ENCODE data around the gene CEP95.
A peak's percentile ranks its signal among the peaks of the same experiment; 100 is the strongest.
"Not testable (repeated sequence)": the region's sequence is repeated elsewhere in the genome, so short reads cannot be mapped to it uniquely, and the experiment has no call there.

Gene CEP95, protein sequence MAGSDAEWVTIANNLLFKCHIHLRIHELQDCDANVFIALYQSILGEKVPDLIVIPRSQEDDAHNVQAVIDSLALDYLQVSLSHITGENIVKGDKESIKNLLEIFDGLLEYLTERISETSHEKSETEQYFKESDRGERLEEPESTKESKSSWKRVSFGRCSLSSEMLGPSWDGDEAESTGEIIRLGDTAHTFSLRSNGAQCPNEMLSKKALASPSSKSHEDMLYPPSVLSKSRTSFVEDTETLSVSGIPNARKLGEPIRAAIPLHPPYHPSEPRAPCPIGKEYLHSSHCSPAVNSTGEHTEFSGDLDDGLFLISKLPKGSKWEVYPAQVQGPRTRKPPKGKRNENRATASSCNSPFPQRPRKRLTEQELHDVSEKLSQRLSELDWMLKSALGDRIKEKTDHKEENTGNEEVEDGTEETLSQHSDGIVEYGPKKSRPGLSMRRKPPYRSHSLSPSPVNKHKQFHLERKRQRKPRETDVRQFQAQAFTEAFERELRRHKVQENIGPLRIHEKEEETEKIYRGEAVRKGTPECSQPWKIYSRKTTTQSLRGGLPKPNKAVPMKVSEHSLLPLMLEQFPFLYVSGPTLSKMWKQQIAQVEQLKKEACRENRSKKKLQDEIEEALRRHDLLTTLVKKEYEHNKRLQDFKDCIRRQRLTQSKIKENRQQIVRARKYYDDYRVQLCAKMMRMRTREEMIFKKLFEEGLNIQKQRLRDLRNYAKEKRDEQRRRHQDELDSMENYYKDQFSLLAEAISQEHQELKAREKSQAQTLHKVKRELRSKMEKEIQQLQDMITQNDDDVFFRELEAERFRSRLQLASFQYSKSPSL

DNA sequence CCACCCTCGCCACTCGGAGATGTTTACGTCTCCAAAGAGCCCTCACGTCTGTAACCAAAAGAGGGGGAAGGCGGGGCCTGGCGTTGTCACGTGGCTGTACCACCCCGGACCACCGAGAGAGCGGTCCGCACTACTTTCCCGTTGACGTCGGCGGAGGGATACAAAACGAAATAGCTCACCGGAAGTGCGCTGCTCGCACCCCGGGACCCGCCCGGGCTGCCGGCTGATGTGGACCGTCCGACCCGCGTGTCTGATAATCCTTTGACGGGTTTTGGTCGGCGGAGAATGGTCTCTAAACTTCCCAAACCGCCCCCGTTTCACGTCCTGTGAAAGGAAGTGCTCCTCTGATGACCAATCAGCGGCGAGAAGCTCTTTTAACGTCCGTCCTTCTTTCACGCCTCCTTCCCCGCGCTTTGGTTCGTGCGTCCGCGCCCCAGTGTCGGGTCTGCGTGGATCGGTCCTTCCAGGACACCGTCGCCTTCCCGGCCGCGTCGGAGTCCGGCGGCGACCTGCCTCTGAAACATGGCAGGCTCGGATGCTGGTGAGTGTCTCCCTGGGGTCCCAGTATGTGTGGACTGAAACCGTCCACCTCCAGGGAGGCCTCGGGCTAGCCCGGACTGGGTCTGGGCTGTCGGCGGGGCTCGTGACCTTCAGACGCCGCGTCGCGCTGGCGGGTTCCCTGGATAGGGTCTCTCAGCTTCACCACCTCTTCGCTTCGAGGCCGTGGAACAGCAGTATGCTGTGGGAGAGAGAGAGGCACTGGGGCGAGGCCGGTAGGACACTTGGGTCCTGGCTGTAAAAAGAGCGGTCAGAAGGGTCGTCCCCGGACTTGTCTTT is at the start of gene CEP95:
Gene CEP95 (plus strand): TSS at position 402 of the 837 bp plus-strand sequence. CDS start 121 bp downstream, at position 523.
- DNase-seq, result peak; percentile 99

DNA sequence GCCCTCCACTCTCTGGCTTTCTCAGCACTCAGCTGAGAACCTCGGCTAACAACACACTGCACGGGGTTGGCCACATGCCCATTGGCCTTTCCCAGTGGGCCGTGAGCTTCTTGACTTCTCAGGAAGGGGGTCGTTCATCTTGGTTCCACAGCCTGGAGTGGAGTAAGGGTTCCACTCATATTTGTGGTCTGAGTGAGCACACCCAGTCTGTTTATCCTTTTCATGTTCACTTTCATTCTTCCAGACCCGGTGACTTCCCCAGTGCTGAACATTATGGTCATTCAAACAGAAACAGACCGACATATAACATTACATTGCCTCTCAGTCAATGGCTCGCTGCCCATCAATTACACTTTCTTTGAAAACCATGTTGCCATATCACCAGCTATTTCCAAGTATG is 49.6 kb upstream of the CEP95 start:
- DNase-seq, result no peak

DNA sequence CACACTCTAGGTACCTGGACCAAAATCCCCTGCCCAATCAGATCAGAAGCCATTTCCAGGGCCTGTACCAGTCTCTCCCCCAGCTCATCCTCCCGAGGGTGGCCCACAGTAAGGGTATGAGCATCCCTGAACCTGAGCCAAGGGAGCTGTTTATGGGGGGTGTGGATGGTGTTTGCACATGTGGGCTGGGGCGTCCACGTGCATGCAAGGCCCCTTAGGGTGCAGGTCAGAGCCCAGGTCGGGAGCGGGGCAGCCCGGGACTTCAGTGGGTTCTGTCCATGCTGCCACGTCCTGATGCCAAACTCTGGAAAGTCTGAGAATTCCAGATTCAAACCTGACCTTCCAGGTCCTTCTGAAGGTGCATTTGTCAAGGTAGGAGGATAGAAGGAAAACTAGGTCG is 48.0 kb upstream of the CEP95 start:
- DNase-seq, result no peak

DNA sequence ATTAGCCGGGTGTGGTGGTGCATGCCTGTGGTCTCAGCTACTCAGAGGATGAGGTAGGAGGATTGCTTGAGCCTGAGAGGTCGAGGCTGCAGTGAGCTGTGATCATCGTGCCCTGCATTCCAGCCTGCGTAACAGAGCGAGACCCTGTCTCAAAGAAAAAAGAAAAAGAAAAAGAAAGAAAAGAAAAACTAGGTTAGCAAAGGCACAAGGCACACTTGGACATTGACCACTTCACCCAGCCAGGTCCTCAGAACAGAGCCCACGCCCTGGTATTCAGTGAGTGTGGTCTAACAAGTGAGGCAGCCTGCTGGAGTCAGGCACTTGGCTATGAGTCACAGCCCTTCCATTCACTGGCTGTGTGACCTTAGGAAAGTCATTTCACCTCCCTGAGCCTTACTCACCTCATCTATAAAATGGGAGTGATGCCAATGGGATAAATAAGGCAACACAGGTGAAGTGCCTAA is 47.5 kb upstream of the CEP95 start:
- no peak for DNase-seq

DNA sequence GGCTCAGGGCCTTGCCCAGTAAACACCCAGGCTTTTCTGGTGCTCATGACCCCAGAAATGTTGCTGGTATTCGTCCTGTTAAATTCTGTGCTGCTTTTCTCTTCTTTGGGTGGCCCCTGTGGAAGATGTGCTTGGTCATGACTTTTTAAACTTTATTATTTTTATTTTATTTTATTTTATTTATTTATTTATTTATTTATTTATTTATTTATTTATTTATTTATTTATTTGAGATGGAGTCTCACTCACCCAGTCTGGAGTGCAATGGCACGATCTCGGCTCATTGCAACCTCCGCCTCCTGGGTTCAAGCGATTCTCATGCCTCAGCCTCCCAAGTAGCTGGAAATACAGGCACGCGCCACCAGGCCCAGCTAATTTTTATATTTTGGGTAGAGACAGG is 47.0 kb upstream of the CEP95 start:
- DNase-seq, result not testable (repeated sequence)

DNA sequence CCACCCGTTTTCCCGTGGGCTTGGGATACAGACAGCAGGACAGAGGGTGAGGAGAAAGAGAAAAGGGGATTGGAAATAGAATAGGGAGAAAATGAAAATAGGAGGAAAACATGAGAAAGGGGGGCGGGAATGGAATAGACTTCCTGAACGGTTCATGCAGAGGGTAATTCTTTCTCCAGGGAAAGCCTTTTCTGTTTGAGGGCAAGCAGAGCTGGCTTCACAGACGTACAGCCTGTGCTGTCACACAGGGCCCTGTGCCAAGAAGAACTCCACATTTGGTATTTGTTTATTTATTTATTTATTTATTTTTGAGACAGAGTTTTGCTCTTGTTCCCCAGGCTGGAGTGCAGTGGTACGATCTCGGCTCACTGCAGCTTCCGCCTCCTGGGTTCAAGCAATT is 45.8 kb upstream of the CEP95 start:
- DNase-seq, result no peak

DNA sequence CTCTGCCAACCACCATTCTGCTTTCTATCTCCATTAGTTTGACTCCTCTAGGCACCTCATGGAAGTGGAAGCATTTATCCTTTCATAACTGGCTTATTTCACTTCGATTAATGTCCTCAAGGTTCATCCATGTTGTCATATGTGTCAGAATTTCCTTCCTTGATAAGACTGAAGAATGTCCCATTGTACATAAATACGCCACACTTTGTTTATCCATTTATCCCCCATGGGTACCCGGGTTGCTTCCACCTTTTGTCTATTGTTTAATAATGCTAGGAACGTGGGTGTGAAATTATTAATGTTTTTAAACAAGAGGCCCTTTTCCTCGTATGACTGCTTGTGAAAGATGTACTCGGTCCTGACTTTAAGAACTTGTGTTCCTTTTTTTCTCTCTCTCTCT is 45.0 kb upstream of the CEP95 start:
- no peak for DNase-seq

DNA sequence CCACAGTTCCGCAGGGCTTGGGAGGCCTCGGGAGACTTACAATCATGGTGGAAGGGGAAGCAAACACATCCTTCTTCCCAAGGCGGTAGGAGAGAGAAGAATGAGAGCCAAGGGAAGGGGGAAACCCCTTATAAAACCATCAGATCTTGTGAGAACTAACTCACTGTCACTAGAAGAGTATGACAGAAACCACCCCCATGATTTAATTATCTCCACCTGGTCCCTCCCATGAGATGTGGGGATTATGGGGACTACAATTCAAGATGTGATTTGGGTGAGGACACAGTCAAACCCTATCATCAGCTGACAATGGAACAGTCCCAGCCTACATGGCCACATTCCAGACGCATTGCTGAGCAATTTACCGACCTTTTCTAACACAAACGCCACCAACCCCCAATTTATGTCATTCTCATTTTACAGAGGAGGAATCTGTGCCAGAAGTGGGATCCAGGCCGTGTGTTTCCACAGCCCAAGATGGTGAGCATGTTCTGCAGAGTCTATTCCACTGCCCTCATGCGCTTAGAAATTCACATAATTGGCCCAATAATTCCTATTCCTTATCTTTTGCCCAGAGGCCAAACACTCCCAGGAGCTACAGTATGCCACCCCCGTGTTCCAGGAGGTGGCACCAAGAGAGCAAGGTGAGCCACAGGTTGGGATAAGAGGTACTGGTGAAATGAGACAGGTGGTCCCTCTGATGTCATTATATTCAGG is 40.6 kb upstream of the CEP95 start:
- no peak for DNase-seq

DNA sequence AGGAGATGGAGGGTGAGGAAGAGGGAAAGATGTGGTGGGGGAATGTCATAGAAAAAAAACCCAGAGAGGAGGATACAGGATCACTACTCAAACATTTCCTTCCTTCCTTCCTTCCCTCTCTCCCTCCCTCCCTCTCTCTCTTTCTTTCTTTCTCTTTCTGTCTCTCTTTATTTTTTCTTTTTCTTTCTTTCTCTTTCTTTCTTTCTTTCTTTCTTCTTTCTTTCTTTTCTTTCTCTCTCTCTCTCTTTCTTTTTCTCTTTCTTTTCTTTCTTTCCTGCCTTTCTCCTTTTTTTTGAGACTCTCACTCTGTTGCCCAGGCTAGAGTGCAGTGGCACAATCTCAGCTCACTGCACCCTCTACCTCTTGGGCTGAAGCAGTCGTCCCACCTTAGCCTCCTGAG is 39.9 kb upstream of the CEP95 start:
- not testable (repeated sequence) for DNase-seq

DNA sequence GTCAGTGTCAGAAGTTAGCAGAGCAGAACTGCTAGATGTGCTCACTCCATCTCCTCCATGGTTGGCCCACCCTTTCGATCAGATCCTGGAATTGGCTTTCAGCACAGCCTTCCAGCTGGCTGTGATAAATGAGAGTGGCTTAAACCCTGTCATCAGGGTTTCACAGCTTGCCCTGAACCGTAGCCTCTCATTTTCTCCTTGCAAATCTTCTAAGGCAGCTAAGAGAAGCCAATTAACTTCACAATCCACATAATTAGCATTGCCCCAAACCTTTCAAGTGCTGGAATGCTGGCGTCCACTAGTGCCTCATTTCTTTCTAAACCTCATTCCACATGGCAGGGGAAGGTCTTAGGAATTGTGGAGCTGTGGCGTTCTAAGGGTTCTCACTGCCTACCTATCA is 36.2 kb upstream of the CEP95 start:
- no peak for DNase-seq

DNA sequence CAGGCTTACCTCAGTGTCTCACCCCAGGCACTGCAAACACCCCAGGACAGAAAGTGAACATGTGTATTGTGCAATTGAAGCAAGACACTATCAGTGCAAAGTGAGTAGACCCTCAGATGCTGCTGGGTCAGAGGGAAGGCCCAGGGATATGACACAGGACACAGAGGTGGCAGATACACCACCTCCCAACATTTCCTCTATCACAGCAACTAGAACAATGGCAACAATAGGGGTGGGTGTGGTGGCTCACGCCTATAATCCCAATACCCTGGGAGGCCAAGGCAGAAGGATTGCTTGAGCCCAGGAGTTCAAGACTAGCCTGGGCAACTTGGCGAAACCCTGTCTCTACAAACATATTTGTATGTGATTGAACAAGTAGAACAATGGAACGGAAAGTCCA is 35.3 kb upstream of the CEP95 start:
- no peak for DNase-seq

DNA sequence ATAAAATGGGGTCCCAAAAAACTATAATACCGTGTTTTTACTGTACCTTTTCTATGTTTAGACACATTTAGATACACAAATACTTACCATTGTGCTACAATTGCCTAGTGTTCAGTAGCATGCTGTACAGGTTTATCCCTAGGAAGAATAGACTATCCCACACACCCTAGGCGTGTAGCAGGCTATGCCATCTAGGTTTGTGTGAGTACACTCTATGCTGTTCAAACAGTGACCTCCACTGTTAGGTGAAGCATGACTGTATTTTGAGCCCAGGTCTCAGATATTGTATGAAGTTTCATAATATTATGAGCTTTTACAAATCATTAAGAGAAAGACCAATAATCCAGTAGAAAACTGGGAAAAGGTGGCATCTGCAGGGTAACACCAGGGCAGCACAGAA is 34.2 kb upstream of the CEP95 start:
- DNase-seq, result no peak

DNA sequence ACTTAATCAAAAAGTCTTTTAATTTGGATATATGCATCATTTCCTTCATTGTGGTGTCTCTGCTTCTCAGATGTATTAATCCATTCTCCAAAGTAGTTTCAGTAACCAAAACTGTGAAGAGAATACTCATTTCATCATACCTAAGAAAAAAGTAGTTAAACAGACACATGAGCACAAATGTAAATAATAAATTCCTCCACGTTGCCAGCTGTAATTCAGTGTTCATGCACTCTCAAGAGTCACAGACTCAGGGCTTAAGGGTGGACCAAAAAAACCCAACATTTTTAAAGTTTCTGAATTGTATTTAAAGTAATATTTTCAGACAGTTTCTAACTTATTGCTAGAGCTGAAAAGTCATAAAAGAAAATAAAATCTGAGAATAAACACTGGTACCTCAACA is 28.9 kb upstream of the CEP95 start:
- no peak for DNase-seq

DNA sequence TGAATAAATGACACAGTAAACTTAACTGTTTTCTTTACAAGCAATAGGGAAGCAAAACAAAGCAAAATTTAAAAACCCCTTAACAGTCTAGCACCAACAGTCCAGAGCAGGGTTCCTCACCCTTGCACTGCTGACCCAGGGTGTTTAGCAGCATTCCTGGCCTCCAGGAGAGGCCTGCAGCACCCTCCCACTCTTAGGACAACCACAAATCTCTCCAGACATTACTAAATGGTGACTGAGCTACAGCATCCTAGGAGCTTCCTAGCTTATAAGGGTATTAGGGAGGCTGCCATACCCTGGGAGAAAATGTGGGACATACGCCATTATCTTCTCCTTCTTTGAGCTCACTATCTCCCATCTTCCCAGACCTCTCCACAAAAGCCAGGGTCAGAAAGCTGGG is 25.8 kb upstream of the CEP95 start:
- DNase-seq, result no peak

DNA sequence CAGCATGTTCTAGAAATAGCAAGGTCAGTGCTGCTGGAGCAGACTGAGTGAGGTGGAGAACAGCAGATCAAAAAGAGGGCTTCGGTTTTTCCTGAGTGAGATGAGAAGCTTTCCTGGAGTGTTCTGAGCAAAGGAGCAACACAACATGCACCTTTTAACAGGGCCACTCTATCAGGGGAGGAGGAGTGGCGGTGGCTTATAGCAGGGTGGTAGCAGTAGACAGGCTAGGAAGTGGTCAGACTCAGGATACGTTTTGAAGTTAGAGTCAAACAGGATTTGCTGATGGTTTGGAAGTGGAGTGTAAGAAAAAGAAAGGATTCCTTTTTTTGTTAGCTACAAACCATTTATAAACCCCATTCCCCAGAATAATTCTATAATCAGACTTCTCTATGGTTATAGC is 22.4 kb upstream of the CEP95 start:
- DNase-seq, result no peak

DNA sequence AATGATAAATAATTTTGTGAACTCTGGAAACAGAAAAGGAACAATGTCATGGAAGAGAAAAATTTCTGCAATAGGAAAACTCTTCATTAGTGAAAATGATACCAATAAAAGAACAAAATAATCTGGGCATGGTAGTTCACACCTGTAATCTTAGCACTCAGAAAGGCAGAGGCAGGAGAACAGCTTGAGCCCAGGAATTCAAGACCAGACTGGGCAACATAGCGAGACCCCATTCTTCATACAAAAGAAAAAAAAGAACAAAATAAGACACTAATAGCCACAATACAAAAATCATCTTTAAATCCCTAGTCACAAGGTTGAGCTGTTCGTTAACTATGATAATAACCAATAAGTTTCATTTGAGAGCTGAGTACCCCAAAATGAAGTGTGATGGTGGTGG is 18.5 kb upstream of the CEP95 start:
- no peak for DNase-seq

DNA sequence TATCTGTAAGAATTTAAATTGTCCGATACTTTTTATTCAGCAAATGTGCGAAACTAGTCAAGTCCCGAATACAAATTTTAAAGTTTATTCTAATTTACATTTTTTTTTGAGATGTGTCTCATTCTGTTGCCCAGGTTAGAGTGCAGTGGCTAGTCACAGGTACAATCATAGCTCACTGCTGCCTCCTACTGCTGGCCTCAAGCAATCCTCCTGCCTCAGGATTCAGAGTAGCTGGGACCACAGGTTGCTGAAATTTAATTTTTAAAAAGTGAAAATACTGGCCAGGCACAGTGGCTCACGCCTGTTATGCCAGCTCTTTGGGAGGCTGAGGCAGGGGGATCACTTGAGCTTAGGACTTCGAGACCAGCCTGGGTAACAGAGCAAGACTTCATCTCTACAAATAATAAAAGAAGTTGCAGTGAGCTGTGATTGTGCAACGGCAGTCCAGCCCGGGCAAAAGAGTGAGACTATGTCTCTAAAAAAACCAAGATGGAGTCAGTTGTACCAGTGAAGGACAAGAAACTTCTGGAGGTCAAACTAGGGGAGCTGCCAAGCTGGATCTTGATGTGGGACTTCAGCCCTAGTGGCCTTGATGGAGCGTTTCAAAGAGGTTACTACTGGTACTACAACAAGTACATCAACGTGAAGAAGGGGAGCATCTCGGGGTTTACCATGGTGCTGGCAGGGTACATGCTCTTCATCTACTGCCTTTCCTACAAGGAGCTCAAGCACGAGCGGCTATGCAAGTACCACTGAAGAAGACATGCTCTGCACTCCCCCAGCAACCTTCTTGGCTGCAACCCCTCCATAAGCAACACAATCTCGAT is 15.5 kb upstream of the CEP95 start:
- peak; percentile 56 for DNase-seq

DNA sequence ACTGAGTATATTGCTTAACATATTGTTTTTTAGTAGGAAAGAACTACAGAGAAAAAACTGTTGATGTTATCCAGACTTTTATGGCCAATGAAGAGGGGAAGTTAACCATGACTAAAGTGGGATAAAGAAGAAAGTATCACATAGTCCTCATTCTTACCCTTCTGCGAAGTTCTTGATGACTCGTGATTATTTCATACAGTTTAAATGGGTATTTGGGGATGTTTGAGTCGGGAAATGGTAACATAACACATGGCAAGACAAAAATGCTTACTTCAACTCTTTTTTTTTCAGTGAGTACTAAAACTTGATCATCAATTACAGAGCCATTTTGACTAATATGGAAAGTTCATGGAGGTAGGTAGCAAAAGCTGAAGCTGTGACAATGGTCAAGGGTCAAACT is 14.8 kb upstream of the CEP95 start:
- DNase-seq, result no peak

DNA sequence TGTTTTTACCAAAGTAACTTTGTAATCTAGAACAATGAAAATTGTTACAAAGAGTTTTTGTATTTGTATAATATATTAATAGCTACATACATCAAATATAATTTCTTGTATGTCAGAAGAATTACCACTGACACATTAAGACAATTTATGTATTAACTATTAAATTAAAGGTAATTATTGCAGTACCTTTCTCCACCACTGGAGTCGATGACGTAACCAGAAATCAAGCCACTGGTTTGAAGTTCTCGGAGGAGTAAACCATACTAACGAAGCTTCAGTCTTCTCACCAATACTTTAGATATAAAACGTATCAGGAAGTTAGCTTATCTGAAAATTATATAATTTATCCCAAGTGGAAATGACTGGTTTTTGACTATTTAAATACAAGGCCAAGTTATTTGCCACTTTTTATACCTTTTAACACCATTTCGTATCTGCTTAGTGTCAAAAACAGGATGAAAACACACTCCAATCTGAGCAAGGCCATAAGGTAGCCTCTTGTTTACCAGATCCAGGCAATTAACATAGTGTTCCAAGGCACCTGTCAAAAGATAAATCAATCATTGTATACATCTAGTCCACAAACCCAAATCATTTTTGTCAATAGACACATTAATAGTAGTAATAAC is 14.2 kb upstream of the CEP95 start:
- peak; percentile 27 for DNase-seq

DNA sequence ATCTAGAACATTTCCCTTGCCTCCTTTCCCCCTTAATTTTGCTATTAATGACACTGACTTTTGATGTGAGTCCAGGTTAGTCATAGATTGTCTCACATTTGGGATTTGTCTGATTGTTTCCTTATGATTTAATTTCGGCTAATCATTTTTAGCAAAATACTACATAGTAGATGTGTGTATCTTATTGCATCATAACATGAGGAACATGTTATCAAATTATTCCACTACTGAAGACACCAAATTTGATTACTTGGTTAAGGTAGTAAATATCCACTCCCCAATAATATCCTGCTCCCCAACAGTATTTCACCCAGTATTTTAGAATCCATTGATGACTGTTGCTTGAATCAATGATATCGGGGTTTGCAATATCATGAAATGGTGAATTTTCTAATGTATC is 12.7 kb upstream of the CEP95 start:
- no peak for DNase-seq

DNA sequence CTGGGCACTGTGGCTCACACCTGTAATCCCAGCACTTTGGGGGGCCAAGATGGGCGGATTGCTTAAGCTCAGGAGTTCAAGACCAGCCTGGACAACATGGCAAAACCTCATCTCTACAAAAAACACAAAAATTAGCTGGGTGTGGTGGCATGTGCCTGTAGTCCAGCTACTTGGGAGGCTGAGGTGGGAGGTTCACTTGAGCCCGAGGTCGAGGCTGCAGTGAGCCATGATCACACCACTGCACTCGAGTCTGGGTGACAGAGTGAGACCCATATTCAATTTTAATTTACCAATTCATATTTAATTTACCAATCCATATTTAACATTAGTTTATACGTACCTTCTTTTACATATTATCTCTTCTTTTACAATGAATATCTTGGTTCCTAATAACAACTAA is 11.5 kb upstream of the CEP95 start:
- not testable (repeated sequence) for DNase-seq

Data from OCI-M1 (cell line).